ENCODE data around the gene BRD8.
"Not testable (repeated sequence)": the region's sequence is repeated elsewhere in the genome, so short reads cannot be mapped to it uniquely, and the experiment has no call there.

The BRD8 gene

GRCh38 chr5:138157626-138158025 is 20.8 kb downstream of the BRD8 start:
- DNase-seq (ENCODE audit: low read depth) = no peak

DNA sequence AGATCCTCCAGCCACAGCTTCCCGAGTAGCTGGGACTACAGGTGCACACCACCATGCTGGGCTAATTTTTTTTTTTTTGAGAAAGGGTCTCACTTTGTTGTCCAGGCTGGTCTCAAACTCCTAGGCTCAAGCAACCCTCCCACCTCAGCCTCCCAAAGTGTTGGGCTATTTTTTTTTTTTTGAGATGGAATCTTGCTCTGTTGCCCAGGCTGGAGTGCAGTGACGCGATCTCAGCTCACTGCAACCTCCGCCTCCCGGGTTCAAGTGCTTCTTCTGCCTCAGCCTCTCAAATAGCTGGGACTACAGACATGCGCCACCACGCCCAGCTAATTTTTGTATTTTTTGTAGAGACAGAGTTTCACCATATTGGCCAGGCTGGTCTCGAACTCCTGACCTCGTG is 22.5 kb downstream of the BRD8 start:
- not testable (repeated sequence) for DNase-seq (ENCODE audit: low read depth)

DNA sequence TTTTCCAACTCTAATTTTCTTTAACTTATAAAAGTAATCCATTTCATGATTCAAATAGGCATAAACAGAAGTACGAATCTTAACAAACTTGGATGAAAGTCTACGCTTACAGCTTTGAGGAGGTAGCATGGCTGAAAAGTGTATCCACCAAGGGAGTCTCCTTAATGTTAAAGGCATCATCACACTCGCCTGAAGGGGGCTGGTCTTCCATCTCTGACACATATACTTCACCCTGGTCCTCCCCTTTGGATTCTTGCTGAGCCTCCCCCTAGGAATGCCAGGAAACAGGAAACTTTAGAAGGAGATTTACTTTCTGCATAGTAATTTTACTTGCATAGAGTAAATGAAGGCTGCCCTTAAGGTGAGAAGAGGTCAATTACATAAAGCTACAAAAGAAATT is 28.9 kb downstream of the BRD8 start:
- DNase-seq (ENCODE audit: low read depth) = no peak

- no peak for DNase-seq (ENCODE audit: low read depth)
Observed at GRCh38 chr5:138148811-138149210, 29.6 kb downstream of the BRD8 start.

GRCh38 chr5:138143578-138143977 is 34.9 kb downstream of the BRD8 start:
- not testable (repeated sequence) for DNase-seq (ENCODE audit: low read depth)

DNA sequence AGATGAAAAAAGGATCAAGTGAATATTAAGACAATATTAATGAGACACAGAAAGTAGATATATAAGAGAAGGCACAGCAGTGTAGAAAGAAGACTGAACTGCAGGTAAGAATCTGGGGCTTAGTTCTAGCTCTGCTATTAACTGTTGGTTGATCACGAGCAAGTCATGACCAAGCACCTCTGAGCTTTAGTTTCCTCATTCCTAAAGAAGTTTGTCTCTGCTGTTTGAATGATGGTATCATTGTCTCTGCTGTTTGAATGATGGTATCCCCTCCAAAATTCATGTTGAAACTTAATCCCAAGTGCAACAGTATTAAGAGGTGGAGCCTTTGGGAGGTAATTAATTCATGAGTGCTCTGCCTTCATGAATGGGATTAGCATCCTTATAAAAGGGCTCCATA is 36.7 kb downstream of the BRD8 start:
- DNase-seq (ENCODE audit: low read depth) = no peak

- DNase-seq (ENCODE audit: low read depth) = no peak
Observed at GRCh38 chr5:138140268-138140667, 38.2 kb downstream of the BRD8 start.

DNA sequence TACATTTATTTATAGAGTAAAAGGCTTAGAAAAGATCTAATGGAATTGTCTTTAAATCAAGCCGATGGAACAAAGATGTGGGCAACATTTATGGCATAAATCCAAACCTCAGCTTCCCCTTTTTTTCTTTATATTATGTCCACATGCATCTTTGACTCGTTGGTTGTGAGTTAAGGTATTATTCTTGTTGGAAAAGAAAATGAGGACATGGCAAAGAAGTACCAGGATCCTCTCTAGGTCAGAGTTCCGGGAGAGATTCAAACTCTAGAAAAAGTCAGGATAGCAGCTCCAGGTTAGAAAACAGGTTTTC is 38.7 kb downstream of the BRD8 start:
- DNase-seq (ENCODE audit: low read depth) = no peak

- no peak for DNase-seq (ENCODE audit: low read depth)
Observed at GRCh38 chr5:138138949-138139780, 39.3 kb downstream of the BRD8 start, which contains the start of gene NME5. Gene NME5 (minus strand): TSS chr5:138139428. CDS start chr5:138138780, 648 bp downstream.

DNA sequence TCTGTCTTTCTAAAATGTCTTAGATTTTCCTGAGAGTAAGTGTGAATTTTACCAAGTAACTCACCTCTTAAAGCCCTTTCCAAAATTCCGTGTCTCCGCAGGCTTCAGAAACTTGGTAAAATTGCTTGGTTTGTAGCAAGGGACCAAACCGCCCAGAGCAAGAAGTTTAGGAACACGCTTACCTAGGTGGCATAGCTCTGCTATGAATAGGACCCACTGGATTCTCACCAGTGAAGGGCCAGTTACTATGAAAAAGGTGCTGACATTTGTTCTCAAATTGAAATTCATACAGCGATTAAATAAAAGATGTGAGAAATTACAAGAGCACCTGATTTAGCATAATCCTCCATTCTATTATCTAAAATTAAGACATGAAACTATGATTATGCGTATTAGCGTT is 45.9 kb downstream of the BRD8 start:
- no peak for DNase-seq (ENCODE audit: low read depth)

DNA sequence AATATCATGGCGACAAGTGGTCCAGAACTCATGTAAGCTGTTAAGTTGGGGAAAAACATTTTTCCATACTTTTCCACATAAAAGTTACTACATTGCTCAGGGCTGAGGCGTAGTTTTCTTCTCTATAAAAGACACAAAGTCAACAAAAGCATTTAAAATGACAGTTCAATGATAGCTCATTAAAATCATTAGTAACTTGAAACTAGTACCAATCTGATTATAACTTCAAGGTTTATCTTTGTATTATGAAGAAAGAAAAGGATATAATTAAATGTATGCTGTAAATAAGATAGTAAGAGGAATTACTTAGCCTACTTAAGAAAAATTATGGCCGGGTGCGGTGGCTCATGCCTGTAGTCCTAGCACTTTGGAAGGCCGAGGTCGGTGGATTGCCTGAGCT is 49.1 kb downstream of the BRD8 start:
- no peak for DNase-seq (ENCODE audit: low read depth)

- no peak for DNase-seq (ENCODE audit: low read depth)
Observed at GRCh38 chr5:138128334-138128733, 50.1 kb downstream of the BRD8 start.

- DNase-seq (ENCODE audit: low read depth) = no peak
Observed at GRCh38 chr5:138115254-138115653, 63.2 kb downstream of the BRD8 start.

DNA sequence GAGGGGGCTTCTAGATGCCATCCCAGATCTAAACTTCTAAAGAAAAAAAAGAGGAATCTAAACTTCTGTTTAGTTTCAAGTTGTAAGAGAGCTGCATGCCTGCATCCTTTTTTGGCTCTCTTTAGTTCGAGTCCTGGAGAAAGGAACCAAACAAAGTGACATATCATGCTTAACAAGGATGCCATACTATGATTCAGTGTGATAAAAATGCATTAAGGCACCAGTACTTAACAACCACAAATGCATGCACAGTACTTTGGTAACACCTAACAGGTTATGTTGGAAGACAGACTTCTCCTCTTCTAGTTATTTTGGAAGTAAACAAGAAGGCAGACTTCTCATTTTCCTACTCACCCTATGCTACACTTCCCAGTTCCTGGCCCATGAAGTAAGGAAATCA is 66.5 kb downstream of the BRD8 start:
- DNase-seq (ENCODE audit: low read depth) = no peak

DNA sequence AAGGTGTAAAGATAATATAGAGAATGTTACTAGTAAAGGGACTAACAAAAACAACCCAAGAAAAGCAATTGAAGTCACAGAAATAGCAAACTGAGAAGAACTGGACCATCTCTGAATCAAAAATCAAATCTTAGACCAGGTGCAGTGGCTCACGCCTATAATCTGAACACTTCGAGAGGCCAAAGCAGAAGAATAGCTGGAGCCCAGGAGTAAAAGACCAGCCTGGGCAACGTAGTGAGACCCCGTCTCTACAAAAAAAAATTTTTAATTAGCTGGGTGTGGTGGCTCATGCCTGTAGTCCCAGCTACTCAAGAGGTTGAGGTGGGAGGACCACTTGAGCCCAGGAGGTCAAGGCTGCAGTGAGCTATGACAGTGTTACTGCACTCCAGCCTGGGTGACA is 67.2 kb downstream of the BRD8 start:
- no peak for DNase-seq (ENCODE audit: low read depth)

GRCh38 chr5:138110266-138110963 is 68.0 kb downstream of the BRD8 start:
- no peak for DNase-seq (ENCODE audit: low read depth)

DNA sequence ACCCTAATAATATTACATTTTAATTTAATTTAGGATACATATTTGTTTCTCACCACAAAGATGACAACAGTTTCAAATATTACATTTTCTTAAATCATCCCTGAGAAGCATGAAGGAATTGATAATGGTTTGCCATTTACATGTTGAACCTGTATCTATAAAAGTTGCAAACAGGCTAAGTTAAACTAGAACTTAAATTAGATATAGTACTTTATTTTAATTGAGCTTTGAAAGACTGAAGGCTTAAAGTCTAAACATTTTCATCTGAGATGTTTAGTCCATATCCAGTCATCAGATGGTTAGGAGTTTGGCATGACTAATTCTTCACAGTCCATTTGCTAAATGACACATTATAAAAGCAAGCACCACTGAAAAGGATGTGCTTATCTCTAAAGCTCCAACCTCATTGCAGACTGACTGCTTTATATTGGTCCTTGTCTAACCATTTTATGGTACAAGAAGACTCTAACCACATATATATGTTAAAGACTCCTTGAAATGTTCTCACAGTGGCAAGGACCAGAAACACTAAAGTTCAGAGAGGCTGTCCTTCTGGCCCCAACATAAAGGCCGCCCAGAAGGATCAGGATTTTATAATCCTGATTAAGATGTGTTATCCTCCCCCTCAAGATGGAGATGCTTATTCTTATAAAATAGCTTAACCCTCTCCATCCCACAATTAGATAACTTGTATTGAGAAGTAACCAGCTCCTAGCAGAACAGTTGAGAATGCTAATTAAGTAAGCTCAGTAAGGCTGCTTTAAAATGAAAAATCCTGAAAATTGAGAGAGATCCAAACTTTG is 68.8 kb downstream of the BRD8 start:
- no peak for DNase-seq (ENCODE audit: low read depth)

- DNase-seq (ENCODE audit: low read depth) = no peak
Observed at GRCh38 chr5:138107213-138107612, 71.2 kb downstream of the BRD8 start.

- DNase-seq (ENCODE audit: low read depth) = no peak
Observed at GRCh38 chr5:138105709-138106108, 72.7 kb downstream of the BRD8 start.

GRCh38 chr5:138103319-138103637 is 75.2 kb downstream of the BRD8 start:
- DNase-seq (ENCODE audit: low read depth) = no peak

- DNase-seq (ENCODE audit: low read depth) = no peak
Observed at GRCh38 chr5:138102454-138103318, 75.7 kb downstream of the BRD8 start.
